Endothelial cell of umbilical vein (primary cell): Measurements from ENCODE around the gene IFIT5. TPM values are rescaled to one million over a fixed set of nuclear protein-coding genes. Genes with fewer than 3 reads are reported as not detected.

ENCODE experiments used
- BruUV-seq: library from RNA; stranded (reverse); fragments of 400-500 nt; replicated peaks from 2 replicates; lab custom pipeline; 2021; lab: Mats Ljungman, UMichigan
- CTCF ChIA-PET: fragments of 300-600, 350-600 bp; sonication (Branson Sonifier 250); formaldehyde crosslinking; loops from one replicate; lab custom pipeline; 2021; ENCODE audit warnings: antibody characterized with exemption, inconsistent platforms; lab: Charles Lee
- POLR2A ChIA-PET: fragments of 300-600, 350-600 bp; sonication (Branson Sonifier 250); formaldehyde crosslinking; loops from one replicate; lab custom pipeline; 2021; ENCODE audit warnings: antibody characterized with exemption, inconsistent platforms; lab: Charles Lee
- DNase-seq: peaks from one replicate; pipeline ENCODE4 v3.0.0-alpha.2; 2011; ENCODE audit warnings: low read depth, low spot score
- FAIRE-seq: peaks from 2 replicates; lab custom pipeline; 2011; peaks lifted over from hg19 to GRCh38; lab: Jason Lieb, UNC
- H2AFZ ChIP-seq: 2 replicates; pipeline ENCODE4 v1.6.0; 2012; ENCODE audit warnings: low read depth, low read length, control low read depth, inconsistent platforms
- H3K27ac ChIP-seq: 2 replicates; pipeline ENCODE4 v1.5.1; 2011; ENCODE audit warnings: low read depth, mild to moderate bottlenecking, control low read depth, low read length, moderate library complexity; ENCODE audit not compliant: insufficient read depth
- H3K27me3 ChIP-seq, 2 experiments: 2 replicates each; pipeline versions ENCODE4 v1.6.0 to v1.6.1; 2011; ENCODE audit warnings: low read length in 2 of 2, mixed read lengths in 1 of 2; ENCODE audit not compliant: control insufficient read depth in 2 of 2, insufficient read depth in 2 of 2
- H3K36me3 ChIP-seq, 2 experiments: 2 replicates in 1 of 2; 3 replicates in 1 of 2; pipeline ENCODE4 v1.5.1; 2011; ENCODE audit warnings: low read length in 2 of 2, mild to moderate bottlenecking in 1 of 2, moderate library complexity in 1 of 2; ENCODE audit not compliant: control insufficient read depth in 2 of 2, insufficient read depth in 2 of 2; ENCODE audit errors: extremely low read depth in 1 of 2
- H3K4me1 ChIP-seq: 3 replicates; pipeline ENCODE4 v1.5.1; 2011; ENCODE audit warnings: mild to moderate bottlenecking, low read length; ENCODE audit not compliant: control insufficient read depth, insufficient read depth; ENCODE audit errors: extremely low read depth
- H3K4me2 ChIP-seq: 2 replicates; pipeline ENCODE4 v1.6.1; 2011; ENCODE audit warnings: low read length, control low read depth, mixed read lengths; ENCODE audit not compliant: insufficient read depth
- H3K4me3 ChIP-seq, 3 experiments: fragments of 200-600 bp in 1 of 3; sonication (generic), shearing (Covaris generic) in 1 of 3; replicated peaks in 1 of 3; 2 replicates each; pipeline ENCODE4 v1.5.1; 2011 to 2016; ENCODE audit warnings: control low read depth in 3 of 3, low read length in 3 of 3, mild to moderate bottlenecking in 2 of 3, inconsistent platforms in 1 of 3, low read depth in 1 of 3, moderate library complexity in 1 of 3; ENCODE audit not compliant: insufficient read depth in 1 of 3
- H3K79me2 ChIP-seq: 2 replicates; pipeline ENCODE4 v1.6.0; 2012; ENCODE audit warnings: low read length, inconsistent platforms; ENCODE audit not compliant: control insufficient read depth, insufficient read depth
- H3K9ac ChIP-seq: replicated peaks from 2 replicates; pipeline ENCODE3; 2011; ENCODE audit warnings: low read length, control low read depth; ENCODE audit not compliant: insufficient read depth; ENCODE audit errors: extremely low read depth
- H3K9me1 ChIP-seq: replicated peaks from 3 replicates; pipeline ENCODE4 v1.6.0; 2011; ENCODE audit warnings: mild to moderate bottlenecking, low read length; ENCODE audit not compliant: control insufficient read depth, insufficient read depth; ENCODE audit errors: extremely low read depth
- H3K9me3 ChIP-seq: replicated peaks from 2 replicates; pipeline ENCODE4 v1.5.1; 2012; ENCODE audit warnings: low read length, inconsistent platforms; ENCODE audit not compliant: control insufficient read depth, insufficient read depth
- H4K20me1 ChIP-seq: replicated peaks from 2 replicates; pipeline ENCODE3; 2011; ENCODE audit warnings: mild to moderate bottlenecking, low read length; ENCODE audit not compliant: control insufficient read depth, insufficient read depth; ENCODE audit errors: extremely low read depth
- EZH2 ChIP-seq: IDR thresholded peaks from 2 replicates; pipeline ENCODE4 v1.6.1; 2012; ENCODE audit warnings: borderline replicate concordance, low read depth, mild to moderate bottlenecking, moderate library complexity, low read length, inconsistent platforms; ENCODE audit not compliant: severe bottlenecking
- FOS ChIP-seq: IDR thresholded peaks from 2 replicates; pipeline ENCODE4 v1.6.1; 2011; ENCODE audit warnings: mild to moderate bottlenecking, low read length, moderate library complexity, borderline replicate concordance; ENCODE audit not compliant: insufficient read depth
- GATA2 ChIP-seq: IDR thresholded peaks from 2 replicates; pipeline ENCODE4 v1.7.0; 2011; ENCODE audit warnings: low read depth, mild to moderate bottlenecking, moderate library complexity, mixed read lengths, low read length; ENCODE audit not compliant: insufficient read length, insufficient read depth
- JUN ChIP-seq: IDR thresholded peaks from 2 replicates; pipeline ENCODE4 v1.6.1; 2011; ENCODE audit warnings: borderline replicate concordance, low read depth; ENCODE audit not compliant: insufficient read length, insufficient read depth
- MYC ChIP-seq: IDR thresholded peaks from one replicate; pipeline ENCODE4 v1.6.1; 2011; ENCODE audit warnings: mild to moderate bottlenecking, low read depth, low read length
- POLR2A ChIP-seq: IDR thresholded peaks from 2 replicates; pipeline ENCODE4 v1.6.1; 2012; ENCODE audit warnings: low read depth, mild to moderate bottlenecking, control low read depth, low read length
- POLR2AphosphoS5 ChIP-seq: IDR thresholded peaks from 2 replicates; pipeline ENCODE4 v1.6.1; 2012; ENCODE audit warnings: low read depth, mild to moderate bottlenecking, control low read depth, low read length, moderate library complexity; ENCODE audit not compliant: insufficient read depth
- dilution Hi-C: fragments of 300-500 bp; cut with MboI; formaldehyde crosslinking; loops from one replicate; pipeline ENCODE4 v1.15.0; 2019; ENCODE audit warnings: low sequenced_read_pairs; ENCODE audit not compliant: extremely low pct_ligation_motif_present
- intact Hi-C: fragments of 100-400 bp; cut with micrococcal nuclease; formaldehyde crosslinking; loops from one replicate; pipeline ENCODE4 v1.10.0; 2022
- polyA plus RNA-seq, 4 experiments: library from polyadenylated mRNA; depleted of rRNA in 3 of 4; stranded (reverse) in 3 of 4; unstranded in 1 of 4; fragments of >200 nt; gene quantifications; 2 replicates each; pipeline versions ENCODE4 v1.2.1 to v1.2.3, GENCODE V29; 2011 to 2012; ENCODE audit warnings: missing spikeins in 1 of 4
- total RNA-seq: library from RNA; stranded (reverse); gene quantifications from 2 replicates; pipeline ENCODE4 v1.2.3, GENCODE V29; 2021
- TF ChIP-seq, protein P1 (sequence below): IDR thresholded peaks from 2 replicates; pipeline ENCODE4 v1.6.1; 2011; ENCODE audit not compliant: insufficient read depth, insufficient read length
- TF ChIP-seq, protein P2 (sequence below), 2 donors: IDR thresholded peaks; 1 replicate in 1 of 2; 2 replicates in 1 of 2; pipeline ENCODE4 v1.5.1; 2011; ENCODE audit warnings: low read length in 2 of 2, mild to moderate bottlenecking in 2 of 2, moderate library complexity in 2 of 2, control low read depth in 1 of 2, inconsistent platforms in 1 of 2, low read depth in 1 of 2; ENCODE audit not compliant: insufficient read depth in 1 of 2; ENCODE audit errors: extremely low read depth in 1 of 2

IFIT5 gene
- total and polyA plus RNA-seq, 2 donors (not counting 3 experiments of a cell fraction or from before 2014, with no cell fraction given): 1.0 to 3.2 TPM

DNA sequence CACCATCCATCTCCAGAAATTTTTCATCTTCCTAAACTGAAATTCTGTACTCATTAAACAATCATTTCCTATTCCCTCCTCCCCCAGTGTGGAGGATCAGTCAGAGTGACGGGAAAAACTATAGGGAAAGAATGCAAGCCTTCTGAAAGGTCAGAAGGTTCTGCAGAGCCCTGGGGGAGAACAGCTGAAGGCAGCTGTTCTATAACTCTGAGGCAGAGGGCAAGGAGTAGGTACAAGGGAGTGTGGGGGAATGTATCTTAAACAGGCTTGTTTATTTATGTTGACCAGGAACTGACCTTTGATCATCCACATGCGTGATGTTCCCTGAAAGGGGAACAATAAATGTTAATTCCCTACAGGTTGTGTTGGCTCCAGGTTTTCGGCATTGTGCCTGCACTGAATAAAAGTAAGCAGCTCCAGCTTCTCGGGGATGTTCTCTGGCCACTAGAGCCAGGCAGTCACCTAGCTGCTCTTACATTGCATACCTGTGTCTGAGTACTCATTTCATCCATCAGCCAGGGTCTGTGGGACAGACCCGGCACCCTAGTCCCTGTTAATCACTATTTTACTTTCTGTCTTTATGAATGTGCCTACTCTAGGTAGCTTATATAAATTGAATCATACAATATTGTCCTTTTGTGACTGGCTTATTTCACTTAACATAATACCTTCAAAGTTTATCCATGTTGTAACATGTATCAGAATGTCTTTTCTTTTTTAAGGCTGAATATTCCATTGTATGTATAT lies 16.2 kb upstream of the IFIT5 start:
- dilution Hi-C loops: no loop called here
- no peak overlapping the region for H2AFZ ChIP-seq
- no peak overlapping the region for H3K4me3 ChIP-seq
- H3K4me1 ChIP-seq: no peaks in the 10 kb centered on the region
- ChIA-PET CTCF (no interaction called here), POLR2A (no interaction called here)
- FAIRE-seq (no peak), DNase-seq (peak; percentile 16)
- H3K9me3 ChIP-seq: no peaks in the 10 kb centered on the region
- H3K27ac ChIP-seq: no peak overlapping the region
- no peaks in the 10 kb centered on the region for H3K36me3 ChIP-seq
- no TSS peak for BruUV-seq
- no peaks in the 10 kb centered on the region for H4K20me1 ChIP-seq
- intact Hi-C loops: no loop called here
- H3K9ac ChIP-seq: no peak overlapping the region
- no peaks in the 10 kb centered on the region for H3K9me1 ChIP-seq
- H3K27me3 ChIP-seq: no peaks in the 10 kb centered on the region
- TF ChIP-seq POLR2A (no peak), MYC (no peak), FOS (no peak), EZH2 (no peak), POLR2AphosphoS5 (no peak), JUN (no peak), GATA2 (no peak)
- TF ChIP-seq, protein P1, sequence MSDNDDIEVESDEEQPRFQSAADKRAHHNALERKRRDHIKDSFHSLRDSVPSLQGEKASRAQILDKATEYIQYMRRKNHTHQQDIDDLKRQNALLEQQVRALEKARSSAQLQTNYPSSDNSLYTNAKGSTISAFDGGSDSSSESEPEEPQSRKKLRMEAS: no peak
- TF ChIP-seq, protein P2, sequence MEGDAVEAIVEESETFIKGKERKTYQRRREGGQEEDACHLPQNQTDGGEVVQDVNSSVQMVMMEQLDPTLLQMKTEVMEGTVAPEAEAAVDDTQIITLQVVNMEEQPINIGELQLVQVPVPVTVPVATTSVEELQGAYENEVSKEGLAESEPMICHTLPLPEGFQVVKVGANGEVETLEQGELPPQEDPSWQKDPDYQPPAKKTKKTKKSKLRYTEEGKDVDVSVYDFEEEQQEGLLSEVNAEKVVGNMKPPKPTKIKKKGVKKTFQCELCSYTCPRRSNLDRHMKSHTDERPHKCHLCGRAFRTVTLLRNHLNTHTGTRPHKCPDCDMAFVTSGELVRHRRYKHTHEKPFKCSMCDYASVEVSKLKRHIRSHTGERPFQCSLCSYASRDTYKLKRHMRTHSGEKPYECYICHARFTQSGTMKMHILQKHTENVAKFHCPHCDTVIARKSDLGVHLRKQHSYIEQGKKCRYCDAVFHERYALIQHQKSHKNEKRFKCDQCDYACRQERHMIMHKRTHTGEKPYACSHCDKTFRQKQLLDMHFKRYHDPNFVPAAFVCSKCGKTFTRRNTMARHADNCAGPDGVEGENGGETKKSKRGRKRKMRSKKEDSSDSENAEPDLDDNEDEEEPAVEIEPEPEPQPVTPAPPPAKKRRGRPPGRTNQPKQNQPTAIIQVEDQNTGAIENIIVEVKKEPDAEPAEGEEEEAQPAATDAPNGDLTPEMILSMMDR (IDR thresholded peaks at IDR 0.05; ENCODE audit: extremely low read depth in 1 of 2, insufficient read depth in 1 of 2, low read depth in 1 of 2, low read length in 2 of 2): no peak
- H3K4me2 ChIP-seq: no peak overlapping the region
- H3K79me2 ChIP-seq: no peaks in the 10 kb centered on the region
